ENCODE measurements around the gene PTPRN2. TPM values are rescaled to one million over a fixed set of nuclear protein-coding genes. Genes with fewer than 3 reads are reported as not detected.

PTPRN2 gene
- total RNA-seq, 1 donor from 2014 or later, result 2.4 TPM

GRCh38 chr7:157944734-157945291 is 642.8 kb downstream of the PTPRN2 start:
- Histone ChIP-seq H3K4me3 (ENCODE audit: low read depth, low read length) (no peak overlapping the region), H3K36me3 (ENCODE audit: control insufficient read depth, insufficient read depth, low read length) (no peaks in the 10 kb centered on the region), H3K27me3 (ENCODE audit: control insufficient read depth, insufficient read depth, low read length) (no peaks in the 10 kb centered on the region)
- no peak for DNase-seq (ENCODE audit: low read depth)
- no peak for TF ChIP-seq CTCF (IDR thresholded peaks at IDR 0.05; ENCODE audit: insufficient read depth, low read length, poor library complexity, severe bottlenecking)

GRCh38 chr7:157944051-157944450 is 643.6 kb downstream of the PTPRN2 start:
- no peak overlapping the region for H3K4me3 ChIP-seq (ENCODE audit: low read depth, low read length)
- no peak for TF ChIP-seq CTCF (IDR thresholded peaks at IDR 0.05; ENCODE audit: insufficient read depth, low read length, poor library complexity, severe bottlenecking)
- no peaks in the 10 kb centered on the region for H3K36me3 ChIP-seq (ENCODE audit: control insufficient read depth, insufficient read depth, low read length)
- DNase-seq (ENCODE audit: low read depth), result no peak
- no peaks in the 10 kb centered on the region for H3K27me3 ChIP-seq (ENCODE audit: control insufficient read depth, insufficient read depth, low read length)

GRCh38 chr7:157943561-157943960 is 644.1 kb downstream of the PTPRN2 start:
- no peak for DNase-seq (ENCODE audit: low read depth)
- Histone ChIP-seq H3K4me3 (ENCODE audit: low read depth, low read length) (no peak overlapping the region), H3K36me3 (ENCODE audit: control insufficient read depth, insufficient read depth, low read length) (no peaks in the 10 kb centered on the region), H3K27me3 (ENCODE audit: control insufficient read depth, insufficient read depth, low read length) (no peaks in the 10 kb centered on the region)
- TF ChIP-seq CTCF (IDR thresholded peaks at IDR 0.05; ENCODE audit: insufficient read depth, low read length, poor library complexity, severe bottlenecking), result no peak

- no peak for TF ChIP-seq CTCF (IDR thresholded peaks at IDR 0.05; ENCODE audit: insufficient read depth, low read length, poor library complexity, severe bottlenecking)
Observed at GRCh38 chr7:157941210-157941609, 646.4 kb downstream of the PTPRN2 start.

GRCh38 chr7:157940497-157940896 is 647.1 kb downstream of the PTPRN2 start:
- TF ChIP-seq CTCF (IDR thresholded peaks at IDR 0.05; ENCODE audit: insufficient read depth, low read length, poor library complexity, severe bottlenecking), result no peak
- no peak for DNase-seq (ENCODE audit: low read depth)
- H3K27me3 ChIP-seq (ENCODE audit: control insufficient read depth, insufficient read depth, low read length), result no peaks in the 10 kb centered on the region
- H3K4me3 ChIP-seq (ENCODE audit: low read depth, low read length), result no peak overlapping the region
- no peaks in the 10 kb centered on the region for H3K36me3 ChIP-seq (ENCODE audit: control insufficient read depth, insufficient read depth, low read length)

More at GRCh38 chr7:157941210-157941609, 646.4 kb downstream of the PTPRN2 start:
- Histone ChIP-seq H3K36me3 (ENCODE audit: control insufficient read depth, insufficient read depth, low read length) (no peaks in the 10 kb centered on the region), H3K4me3 (ENCODE audit: low read depth, low read length) (no peak overlapping the region), H3K27me3 (ENCODE audit: control insufficient read depth, insufficient read depth, low read length) (no peaks in the 10 kb centered on the region)
- DNase-seq (ENCODE audit: low read depth), result no peak

GRCh38 chr7:157938211-157938610 is 649.4 kb downstream of the PTPRN2 start:
- TF ChIP-seq CTCF (IDR thresholded peaks at IDR 0.05; ENCODE audit: insufficient read depth, low read length, poor library complexity, severe bottlenecking), result no peak
- no peak for DNase-seq (ENCODE audit: low read depth)
- H3K36me3 ChIP-seq (ENCODE audit: control insufficient read depth, insufficient read depth, low read length), result no peaks in the 10 kb centered on the region
- no peak overlapping the region for H3K4me3 ChIP-seq (ENCODE audit: low read depth, low read length)
- H3K27me3 ChIP-seq (ENCODE audit: control insufficient read depth, insufficient read depth, low read length), result no peaks in the 10 kb centered on the region

Data from kidney epithelial cell (primary cell).